Activated naive CD4-positive, alpha-beta T cell treated with Interleukin-2 at 50 U/mL for 16 hours (primary cell): ENCODE data around the gene C3orf22.
"Not testable (repeated sequence)": the region's sequence is repeated elsewhere in the genome, so short reads cannot be mapped to it uniquely, and the experiment has no call there.

Experiments
- DNase-seq: peaks from one replicate; pipeline ENCODE4 v3.0.0-alpha.2; 2020

Gene C3orf22

GRCh38 chr3:126542340-126543241, 16.1 kb downstream of the C3orf22 start:
- DNase-seq, result no peak

- DNase-seq, result no peak
Observed at GRCh38 chr3:126541628-126542339, 16.9 kb downstream of the C3orf22 start.

- no peak for DNase-seq
Observed at GRCh38 chr3:126540951-126541627, 17.6 kb downstream of the C3orf22 start.

GRCh38 chr3:126540342-126540849, 18.3 kb downstream of the C3orf22 start:
- DNase-seq, result no peak

- no peak for DNase-seq
Observed at GRCh38 chr3:126539558-126540250, 19.0 kb downstream of the C3orf22 start.

GRCh38 chr3:126538966-126539365, 19.8 kb downstream of the C3orf22 start:
- DNase-seq, result no peak

GRCh38 chr3:126538316-126538715, 20.4 kb downstream of the C3orf22 start:
- DNase-seq, result no peak

GRCh38 chr3:126537730-126538281, 20.9 kb downstream of the C3orf22 start:
- DNase-seq, result no peak

GRCh38 chr3:126537116-126537729, 21.5 kb downstream of the C3orf22 start:
- no peak for DNase-seq

- DNase-seq, result no peak
Observed at GRCh38 chr3:126536126-126536525, 22.6 kb downstream of the C3orf22 start.

GRCh38 chr3:126535636-126536035, 23.1 kb downstream of the C3orf22 start:
- no peak for DNase-seq

- DNase-seq, result not testable (repeated sequence)
Observed at GRCh38 chr3:126534716-126535115, 24.0 kb downstream of the C3orf22 start.

GRCh38 chr3:126533506-126533905, 25.2 kb downstream of the C3orf22 start:
- no peak for DNase-seq

- DNase-seq, result no peak
Observed at GRCh38 chr3:126531051-126531330, 27.7 kb downstream of the C3orf22 start.

GRCh38 chr3:126530171-126531050, 28.3 kb downstream of the C3orf22 start:
- no peak for DNase-seq

- no peak for DNase-seq
Observed at GRCh38 chr3:126529585-126530170, 29.1 kb downstream of the C3orf22 start.

GRCh38 chr3:126528800-126529541, 29.8 kb downstream of the C3orf22 start:
- no peak for DNase-seq

- DNase-seq, result no peak
Observed at GRCh38 chr3:126528419-126528799, 30.3 kb downstream of the C3orf22 start.

GRCh38 chr3:126527455-126528211, 31.1 kb downstream of the C3orf22 start:
- DNase-seq, result no peak
